Right renal pelvis (tissue), 4 donors: ENCODE results near the gene MAP4K4. TPM values are rescaled to one million over a fixed set of nuclear protein-coding genes. Genes with fewer than 3 reads are reported as not detected.

Experiments
- polyA plus RNA-seq, 4 donors: library from polyadenylated mRNA; unstranded; fragments of 120-200 nt; gene quantifications; one replicate each; pipeline ENCODE4 v1.2.1, GENCODE V29; 2013; ENCODE audit not compliant: insufficient read length in 4 of 4

Gene MAP4K4
- polyA plus RNA-seq, 4 donors: 67.5 to 82.6 (median 78.0) TPM

Other genes with a start within 250 kb of the MAP4K4 start
- 1 to 10 TPM in 2 of 4 donors, under 1 TPM in 2; 0.52 to 1.1 (median 0.96) TPM for gene RFX8, start 222.6 kb upstream of the MAP4K4 start, polyA plus RNA-seq